Erythroblast (primary cell): ENCODE measurements around the gene ZDHHC19.

Experiments used
- DNase-seq, 2 experiments: peaks; one replicate each; lab custom pipeline; 2025; lab: John Stamatoyannopoulos, UW
- GATA1 ChIP-seq: IDR thresholded peaks from 2 replicates; pipeline ENCODE4 v1.6.1; 2011; ENCODE audit warnings: low read depth, mild to moderate bottlenecking, control low read depth, low read length, moderate library complexity
- POLR2A ChIP-seq: IDR thresholded peaks from 2 replicates; pipeline ENCODE4 v1.6.1; 2011; ENCODE audit warnings: mild to moderate bottlenecking, low read length

The ZDHHC19 gene

DNA sequence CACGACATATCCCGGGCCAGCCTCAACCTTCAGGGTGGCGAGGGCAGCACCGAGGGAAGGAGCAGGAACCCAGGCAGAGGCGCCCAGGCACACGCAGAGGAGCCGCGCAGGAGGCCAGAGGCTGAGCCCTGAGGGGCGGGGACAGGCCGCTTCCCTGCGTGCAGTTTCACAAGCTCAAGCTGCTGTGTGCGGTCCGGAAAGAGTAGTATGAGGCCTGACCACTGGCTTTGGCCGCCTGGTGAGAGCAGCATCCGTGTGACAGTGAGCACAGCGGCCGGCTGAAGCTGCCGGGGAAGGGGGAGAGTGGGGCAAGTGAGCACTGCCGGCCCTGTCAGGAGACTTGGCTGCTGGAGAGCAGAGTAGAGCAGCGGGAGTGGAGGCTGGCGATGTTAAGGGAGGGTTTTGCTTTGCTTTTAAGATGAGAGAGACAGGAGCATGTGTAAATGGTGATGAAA lies 8.7 kb downstream of the ZDHHC19 start:
- DNase-seq = peak; percentile 35 to 38
- TF ChIP-seq GATA1 = no peak
- no peak for TF ChIP-seq POLR2A

DNA sequence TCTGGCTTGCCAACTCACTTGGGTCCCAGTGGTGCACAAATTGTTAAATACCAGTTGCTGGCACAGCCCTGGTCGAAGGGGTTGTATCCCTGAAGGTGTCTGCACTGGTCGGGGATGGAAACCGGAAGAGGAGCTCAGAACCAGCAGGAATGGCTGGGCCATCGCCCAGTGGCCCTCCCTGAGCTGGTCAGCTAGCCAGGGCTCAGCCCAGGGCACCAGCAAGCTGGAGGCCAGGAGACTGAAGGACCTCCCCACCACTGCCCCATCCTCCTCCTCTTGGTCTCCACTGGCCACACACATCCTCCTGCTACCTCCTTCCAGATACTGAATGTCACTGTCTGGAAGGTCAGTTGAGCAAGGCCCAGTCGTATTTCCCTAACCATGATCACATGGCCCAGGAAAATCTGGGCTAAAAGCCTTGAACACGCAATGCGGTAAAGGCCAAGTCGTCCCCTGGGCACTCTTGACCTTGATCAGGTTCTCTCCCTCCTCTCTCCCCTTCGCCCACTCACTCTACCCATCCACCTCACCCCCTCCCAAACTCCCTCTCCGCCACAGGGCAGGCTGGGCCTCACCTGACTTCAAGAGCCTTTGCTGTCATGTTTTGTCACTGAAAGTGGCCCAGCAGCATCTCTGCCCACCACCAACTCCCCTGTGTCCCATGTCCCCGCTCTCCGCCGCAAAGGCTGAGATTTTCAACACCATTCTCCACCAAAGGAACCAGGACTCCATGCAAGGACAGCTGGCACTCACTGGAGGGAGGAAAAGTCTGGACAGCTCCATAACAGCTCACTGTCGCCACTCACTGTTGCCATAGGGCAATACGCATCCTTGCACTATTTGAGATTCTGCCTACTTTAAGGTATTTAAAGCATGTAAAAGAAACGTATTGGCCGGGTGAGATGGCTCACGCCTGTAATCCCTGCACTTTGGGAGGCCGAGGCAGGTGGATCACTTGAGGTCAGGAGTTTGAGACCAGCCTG lies 12.1 kb downstream of the ZDHHC19 start:
- DNase-seq = peak; percentile 26 to 28
- TF ChIP-seq POLR2A = no peak

DNA sequence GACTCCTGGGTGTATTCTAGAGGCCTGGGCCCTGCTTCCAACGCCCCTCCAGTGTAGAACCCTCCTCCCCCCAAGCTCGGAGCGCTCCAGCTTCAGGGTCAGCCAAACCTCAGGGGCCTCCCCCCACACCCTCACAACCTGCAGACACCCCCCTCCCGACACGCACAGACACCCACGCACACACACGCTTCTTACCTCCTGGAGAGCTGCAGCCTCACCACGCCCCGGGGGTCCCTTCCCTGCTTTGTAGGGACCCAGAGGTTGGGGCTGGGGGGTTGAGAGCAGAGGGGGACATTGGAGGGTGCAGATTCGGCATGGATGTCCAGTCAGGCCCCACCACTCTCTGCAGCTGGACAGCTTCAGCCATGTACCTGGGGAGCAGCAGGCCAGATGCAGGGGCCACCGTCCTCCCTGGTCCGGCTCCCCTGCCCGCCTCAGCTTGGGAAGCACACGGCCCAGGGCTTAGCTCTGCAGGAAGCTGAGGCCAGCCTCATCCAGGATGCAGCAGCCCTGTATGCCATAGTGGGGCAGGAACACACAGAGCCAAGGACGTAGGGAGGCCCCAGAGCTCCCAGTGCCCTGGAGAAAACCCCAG lies 13.0 kb downstream of the ZDHHC19 start:
- DNase-seq = no peak
- no peak for TF ChIP-seq GATA1
- no peak for TF ChIP-seq POLR2A

DNA sequence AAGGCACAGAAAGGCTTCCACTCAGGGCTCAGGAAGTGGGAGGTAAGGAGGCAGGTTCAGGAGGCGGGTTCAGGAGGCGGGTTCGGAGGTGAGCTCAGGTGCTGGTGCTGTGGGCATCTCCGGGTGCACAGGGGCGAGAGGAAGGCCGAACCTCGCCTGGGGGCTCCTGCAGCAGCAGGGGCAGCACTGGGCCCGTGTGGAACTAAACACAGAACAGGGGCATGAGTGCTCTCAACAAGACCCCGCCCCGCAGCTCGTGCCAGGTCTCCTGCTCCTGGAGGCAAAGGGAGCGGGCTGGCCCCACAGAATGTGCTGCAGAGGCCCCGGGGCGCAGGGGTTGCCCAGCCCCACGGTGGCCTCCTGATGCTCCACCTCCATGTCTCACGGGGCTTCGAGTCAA lies 13.7 kb downstream of the ZDHHC19 start:
- DNase-seq = no peak
- TF ChIP-seq GATA1 = no peak
- TF ChIP-seq POLR2A = no peak

DNA sequence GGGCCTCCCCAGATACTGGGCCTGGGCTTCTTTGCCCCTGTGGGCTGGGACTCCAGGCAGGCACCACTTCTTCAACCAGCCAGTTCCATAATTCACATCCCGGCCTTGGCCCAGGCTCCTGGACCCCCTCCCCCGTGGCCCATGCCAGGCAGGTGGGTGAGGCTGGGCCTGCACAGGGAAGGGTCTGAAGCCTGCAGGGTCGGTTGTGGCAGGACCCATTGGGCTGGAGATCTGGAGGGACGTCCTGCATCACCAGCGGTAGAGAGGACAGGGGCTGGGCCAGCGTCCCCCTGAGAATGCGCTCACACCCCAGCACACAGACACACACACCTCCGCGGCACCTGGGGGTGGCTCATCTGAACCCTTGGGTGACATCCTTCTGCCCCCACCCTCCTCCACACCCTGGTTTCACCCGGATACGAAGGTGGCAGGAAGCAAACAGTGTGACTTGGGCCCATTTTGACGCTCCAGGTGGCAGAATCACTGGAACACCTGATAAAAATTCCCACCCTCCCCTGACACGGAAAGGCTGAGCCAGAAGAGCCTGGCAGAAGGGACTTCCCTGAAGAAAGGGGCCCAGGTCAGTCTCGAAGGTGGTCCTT lies 15.4 kb downstream of the ZDHHC19 start:
- TF ChIP-seq POLR2A = no peak
- no peak for TF ChIP-seq GATA1
- DNase-seq = peak in 1 of 2 experiments; percentile 49

DNA sequence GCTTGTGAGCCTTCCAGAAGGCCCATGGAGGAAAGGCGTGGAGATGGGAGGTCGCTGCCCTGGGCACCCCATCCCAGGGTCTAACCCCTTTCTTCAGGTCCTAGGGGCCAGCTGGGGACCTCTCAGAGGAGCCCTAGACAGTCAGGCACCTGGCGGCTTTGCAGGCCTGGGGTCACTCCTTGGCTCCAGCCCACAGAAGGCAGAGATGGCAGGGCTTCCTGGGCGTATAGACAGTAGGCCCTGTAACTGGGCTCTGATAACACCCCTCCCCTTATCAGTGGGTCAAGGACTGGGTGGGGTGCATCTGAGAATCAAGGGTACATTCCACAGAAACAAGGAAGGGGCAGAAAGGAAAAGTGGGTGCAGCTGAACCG lies 16.7 kb downstream of the ZDHHC19 start:
- TF ChIP-seq POLR2A = peak; percentile 62
- TF ChIP-seq GATA1 = no peak
- DNase-seq = peak; percentile 78 to 89

DNA sequence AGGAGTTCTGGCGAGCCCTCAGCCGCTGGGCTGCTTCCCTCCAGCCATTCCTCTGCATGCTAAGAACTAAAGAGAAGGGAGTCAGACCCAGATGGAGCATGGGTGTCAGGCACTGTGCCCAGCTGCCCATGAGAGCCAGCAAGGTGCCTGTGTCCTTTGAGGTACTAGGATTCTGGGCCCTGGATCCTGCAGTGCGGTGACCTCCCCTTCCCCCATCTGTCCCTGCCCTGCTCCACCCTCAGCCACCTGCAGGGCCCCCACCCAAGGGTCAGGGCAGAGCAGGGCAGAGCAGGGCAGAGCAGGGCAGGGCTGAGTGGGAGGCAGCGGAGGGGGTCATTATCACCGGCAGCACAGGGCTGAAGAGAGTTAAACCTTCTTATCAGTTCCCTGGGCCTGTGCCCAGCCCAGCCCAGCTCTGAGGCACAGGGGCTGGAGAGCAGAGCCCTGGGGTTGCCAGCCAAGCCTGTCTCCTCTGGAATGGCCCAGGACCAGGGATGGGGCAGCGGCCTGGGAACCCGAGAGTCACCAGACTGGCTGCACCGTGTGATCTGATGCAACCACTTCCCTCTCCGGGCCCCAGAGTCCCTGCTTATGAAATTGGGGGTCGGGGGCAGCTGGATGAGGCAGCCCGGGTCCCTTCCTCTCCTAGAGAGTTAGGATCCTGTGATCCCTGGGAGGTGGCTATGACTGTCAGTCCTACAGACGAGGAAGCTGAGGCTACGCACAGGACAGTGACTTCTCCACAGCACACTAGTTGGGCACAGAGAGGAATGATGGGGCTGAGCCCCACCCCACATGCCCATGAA lies 17.3 kb downstream of the ZDHHC19 start:
- TF ChIP-seq POLR2A = peak; percentile 66
- TF ChIP-seq GATA1 = peak; percentile 62
- peak; percentile 94 to 98 for DNase-seq

DNA sequence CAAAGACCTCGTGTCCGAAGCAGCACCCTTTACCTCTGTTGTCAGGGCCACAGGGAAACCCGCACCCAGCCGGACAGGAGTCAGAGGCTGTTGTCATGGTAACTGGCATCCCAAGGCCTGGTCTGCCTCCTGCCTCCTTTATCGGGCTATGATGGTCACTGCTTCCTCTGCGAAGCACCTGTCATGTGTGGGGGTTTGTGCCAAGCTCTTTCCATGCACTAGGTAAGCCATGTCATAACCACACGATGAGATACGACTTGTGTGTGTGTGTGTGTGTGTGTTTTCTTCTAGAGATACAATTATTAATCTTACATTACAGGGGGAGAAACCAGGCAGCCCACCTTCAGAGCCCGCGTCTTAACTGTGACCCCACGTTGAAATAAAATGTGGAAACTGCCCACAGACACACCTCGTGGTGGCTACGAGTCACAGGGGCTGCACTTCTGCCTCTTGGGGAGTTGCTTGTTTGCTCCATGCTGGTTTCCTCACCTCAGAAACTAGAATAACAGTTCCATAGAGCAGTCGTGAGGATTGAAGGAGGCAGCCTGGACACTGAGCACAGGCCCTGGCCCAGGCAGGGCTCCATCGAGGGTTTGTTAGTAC lies 18.0 kb downstream of the ZDHHC19 start:
- TF ChIP-seq GATA1 = no peak
- no peak for TF ChIP-seq POLR2A
- peak; percentile 59 to 64 for DNase-seq

DNA sequence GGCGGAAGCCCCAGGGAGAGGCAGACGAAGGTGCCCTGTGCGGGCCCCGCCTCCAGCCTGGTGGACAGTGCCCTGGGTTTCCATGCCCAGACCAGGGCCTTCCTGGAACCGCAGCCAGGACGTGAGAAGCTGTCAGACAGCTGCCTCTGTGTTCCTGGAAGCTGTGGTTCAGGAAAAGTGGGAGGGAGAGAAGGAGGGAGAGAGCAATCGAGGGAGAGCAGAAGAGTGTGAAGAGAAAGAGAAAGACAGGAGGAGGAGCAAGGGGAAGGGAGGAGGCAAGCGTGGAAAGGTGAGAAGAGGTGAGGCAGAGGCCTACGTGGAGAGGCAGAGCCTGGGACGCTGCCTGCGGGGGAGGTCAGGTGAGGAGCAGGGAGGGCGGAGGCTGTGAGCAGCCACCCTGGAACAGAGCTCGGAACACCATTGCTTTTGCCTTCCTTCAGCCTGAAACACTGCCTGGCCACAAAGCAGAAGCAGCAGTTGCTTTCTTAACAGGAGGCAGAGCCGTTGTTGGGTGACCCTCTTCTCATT lies 18.6 kb downstream of the ZDHHC19 start:
- no peak for TF ChIP-seq GATA1
- peak; percentile 7 for TF ChIP-seq POLR2A
- DNase-seq = peak; percentile 54 to 62

DNA sequence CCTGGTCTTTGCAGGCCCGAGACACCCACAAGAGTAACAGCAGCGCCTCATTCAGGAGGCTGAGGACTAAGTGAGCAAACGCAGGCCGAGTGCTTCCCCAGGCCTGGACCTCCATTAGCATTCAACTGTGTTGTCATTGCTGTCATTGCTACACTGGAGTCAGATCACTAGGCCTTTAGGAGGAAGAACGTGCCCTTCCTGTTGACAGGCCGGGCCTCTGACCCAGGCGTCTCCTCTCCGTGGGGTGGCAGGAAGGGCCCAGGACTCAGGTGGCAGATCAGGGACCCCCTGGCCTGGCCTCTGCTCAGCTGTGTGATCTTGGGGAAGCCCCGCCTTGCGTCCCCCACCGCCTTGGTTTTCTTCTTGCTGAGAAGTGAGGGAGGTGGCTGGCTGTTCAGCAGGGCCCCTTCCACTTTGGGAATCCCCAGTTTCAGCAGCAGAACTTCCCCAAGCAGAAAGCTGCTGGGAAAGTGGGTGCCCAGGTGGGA lies 19.1 kb downstream of the ZDHHC19 start:
- peak; percentile 68 to 73 for DNase-seq
- TF ChIP-seq POLR2A = no peak
- TF ChIP-seq GATA1 = no peak

DNA sequence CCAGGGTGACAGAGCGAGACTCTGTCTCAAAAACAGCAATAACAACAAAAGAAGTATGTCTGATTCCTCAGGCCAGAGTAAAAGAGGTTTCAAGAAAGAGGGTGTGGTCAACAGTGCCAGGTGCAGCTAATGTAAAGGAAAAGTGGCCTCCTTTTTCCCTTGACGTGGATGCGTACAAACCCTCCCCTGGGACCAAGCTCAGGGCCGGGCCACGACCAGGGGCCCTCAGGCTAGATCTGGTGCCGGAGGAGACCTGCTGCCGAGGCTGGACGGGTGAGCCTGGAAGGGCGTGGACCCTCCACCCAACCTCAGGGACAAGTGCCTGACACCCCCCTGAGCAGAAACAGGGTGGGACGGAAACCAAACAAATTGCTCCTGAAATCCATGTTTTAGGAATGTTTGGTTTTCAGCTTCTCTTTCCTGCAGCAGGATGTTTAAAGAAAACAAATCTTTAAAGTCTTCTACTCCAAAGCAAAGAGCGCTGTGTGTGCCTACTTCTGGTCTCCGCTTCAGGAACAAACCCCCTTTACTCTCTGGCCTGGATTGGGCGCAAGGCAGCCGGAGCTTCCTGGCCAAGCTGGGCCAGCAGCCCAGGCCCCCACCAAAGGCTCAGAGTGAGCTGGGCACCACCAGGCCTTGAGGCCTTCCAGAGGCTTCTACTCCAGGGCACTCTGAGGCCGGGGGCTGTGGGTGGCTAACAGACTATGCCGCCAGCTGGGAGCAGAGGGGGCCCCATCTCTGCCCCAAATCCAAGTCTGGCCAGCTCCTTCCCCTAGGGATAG lies 21.4 kb downstream of the ZDHHC19 start:
- no peak for DNase-seq
- no peak for TF ChIP-seq GATA1
- no peak for TF ChIP-seq POLR2A
